HG03066 (cell line): ENCODE results near the gene AATF.
"Not testable (repeated sequence)": the region's sequence is repeated elsewhere in the genome, so short reads cannot be mapped to it uniquely, and the experiment has no call there.

Experiments
- ATAC-seq: cut with Tn5 transposase; IDR thresholded peaks from one replicate; pipeline ENCODE4 v1.9.1; 2021; ENCODE audit warnings: low read depth; ENCODE audit not compliant: unreplicated experiment

The AATF gene

GRCh38 chr17:37067555-37068111 lies 118.9 kb downstream of the AATF start:
- ATAC-seq = no peak

GRCh38 chr17:37068266-37068665 lies 119.5 kb downstream of the AATF start:
- ATAC-seq = no peak

- ATAC-seq = no peak
These were observed 120.3 kb downstream of the AATF start for GRCh38 chr17:37069087-37069486.

- ATAC-seq = not testable (repeated sequence)
These were observed 124.7 kb downstream of the AATF start for GRCh38 chr17:37073464-37073863.

- no peak for ATAC-seq
These were observed 130.4 kb downstream of the AATF start for GRCh38 chr17:37079065-37079708.

GRCh38 chr17:37079735-37080134 lies 131.0 kb downstream of the AATF start:
- no peak for ATAC-seq

- ATAC-seq = no peak
These were observed 132.5 kb downstream of the AATF start for GRCh38 chr17:37081287-37081686.

- no peak for ATAC-seq
These were observed 133.6 kb downstream of the AATF start for GRCh38 chr17:37082311-37082860.

GRCh38 chr17:37082985-37083384 lies 134.2 kb downstream of the AATF start:
- no peak for ATAC-seq

GRCh38 chr17:37083456-37083855 lies 134.7 kb downstream of the AATF start:
- ATAC-seq = no peak

GRCh38 chr17:37084372-37084771 lies 135.6 kb downstream of the AATF start:
- ATAC-seq = no peak

- ATAC-seq = no peak
These were observed 137.6 kb downstream of the AATF start for GRCh38 chr17:37086334-37086733.

GRCh38 chr17:37086948-37087347 lies 138.2 kb downstream of the AATF start:
- no peak for ATAC-seq

GRCh38 chr17:37087683-37088082 lies 138.9 kb downstream of the AATF start:
- ATAC-seq = no peak

GRCh38 chr17:37088459-37088858 lies 139.7 kb downstream of the AATF start:
- no peak for ATAC-seq

- ATAC-seq = no peak
These were observed 140.2 kb downstream of the AATF start for GRCh38 chr17:37088913-37089312.

GRCh38 chr17:37089956-37090355 lies 141.2 kb downstream of the AATF start:
- ATAC-seq = no peak

GRCh38 chr17:37090941-37091340 lies 142.2 kb downstream of the AATF start:
- no peak for ATAC-seq

- ATAC-seq = no peak
These were observed 143.3 kb downstream of the AATF start for GRCh38 chr17:37092071-37092470.

- no peak for ATAC-seq
These were observed 143.9 kb downstream of the AATF start for GRCh38 chr17:37092701-37093100.

- no peak for ATAC-seq
These were observed 145.6 kb downstream of the AATF start for GRCh38 chr17:37094391-37094790.

GRCh38 chr17:37096071-37096470 lies 147.3 kb downstream of the AATF start:
- ATAC-seq = no peak
